ENCODE results near the gene PTPRJ. TPM values are rescaled to one million over a fixed set of nuclear protein-coding genes. Genes with fewer than 3 reads are reported as not detected.

The PTPRJ gene
- total RNA-seq, 2 donors from 2014 or later: 3.4 to 8.0 TPM

DNA sequence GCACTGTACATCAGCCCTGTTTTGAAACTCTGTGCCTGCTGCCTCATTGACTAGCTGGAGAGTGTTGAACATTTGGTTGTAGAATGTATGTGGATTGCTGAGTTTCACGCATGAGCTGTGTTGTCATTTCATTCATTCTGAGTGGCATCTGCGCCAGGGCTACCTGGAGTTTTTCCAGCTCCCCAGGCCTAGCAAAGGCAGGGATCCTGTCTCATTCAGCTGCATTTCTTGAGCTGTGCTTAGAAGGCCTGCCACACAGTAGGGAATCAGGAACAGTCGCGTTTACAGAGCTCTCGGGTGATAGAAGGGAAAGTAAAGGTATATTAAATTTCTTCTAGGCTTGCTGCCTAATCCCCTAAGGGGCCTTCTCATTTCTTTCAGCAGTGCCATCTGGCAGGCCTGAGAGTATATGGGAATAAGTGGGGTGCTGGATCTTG lies 44.3 kb downstream of the PTPRJ start:
- Histone ChIP-seq H3K36me3 (no peaks in the 10 kb centered on the region), H3K27me3 (no peaks in the 10 kb centered on the region), H3K27ac (no peak overlapping the region), H3K4me1 (peaks cover 0 to 6% of the 10 kb centered on the region in 2 donors), H3K4me3 (no peak overlapping the region), H3K9me3 (no peaks in the 10 kb centered on the region)
- TF ChIP-seq, protein P1, sequence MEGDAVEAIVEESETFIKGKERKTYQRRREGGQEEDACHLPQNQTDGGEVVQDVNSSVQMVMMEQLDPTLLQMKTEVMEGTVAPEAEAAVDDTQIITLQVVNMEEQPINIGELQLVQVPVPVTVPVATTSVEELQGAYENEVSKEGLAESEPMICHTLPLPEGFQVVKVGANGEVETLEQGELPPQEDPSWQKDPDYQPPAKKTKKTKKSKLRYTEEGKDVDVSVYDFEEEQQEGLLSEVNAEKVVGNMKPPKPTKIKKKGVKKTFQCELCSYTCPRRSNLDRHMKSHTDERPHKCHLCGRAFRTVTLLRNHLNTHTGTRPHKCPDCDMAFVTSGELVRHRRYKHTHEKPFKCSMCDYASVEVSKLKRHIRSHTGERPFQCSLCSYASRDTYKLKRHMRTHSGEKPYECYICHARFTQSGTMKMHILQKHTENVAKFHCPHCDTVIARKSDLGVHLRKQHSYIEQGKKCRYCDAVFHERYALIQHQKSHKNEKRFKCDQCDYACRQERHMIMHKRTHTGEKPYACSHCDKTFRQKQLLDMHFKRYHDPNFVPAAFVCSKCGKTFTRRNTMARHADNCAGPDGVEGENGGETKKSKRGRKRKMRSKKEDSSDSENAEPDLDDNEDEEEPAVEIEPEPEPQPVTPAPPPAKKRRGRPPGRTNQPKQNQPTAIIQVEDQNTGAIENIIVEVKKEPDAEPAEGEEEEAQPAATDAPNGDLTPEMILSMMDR (IDR thresholded peaks at IDR 0.05): no peak
- DNase-seq (ENCODE audit: low spot score): no peak

DNA sequence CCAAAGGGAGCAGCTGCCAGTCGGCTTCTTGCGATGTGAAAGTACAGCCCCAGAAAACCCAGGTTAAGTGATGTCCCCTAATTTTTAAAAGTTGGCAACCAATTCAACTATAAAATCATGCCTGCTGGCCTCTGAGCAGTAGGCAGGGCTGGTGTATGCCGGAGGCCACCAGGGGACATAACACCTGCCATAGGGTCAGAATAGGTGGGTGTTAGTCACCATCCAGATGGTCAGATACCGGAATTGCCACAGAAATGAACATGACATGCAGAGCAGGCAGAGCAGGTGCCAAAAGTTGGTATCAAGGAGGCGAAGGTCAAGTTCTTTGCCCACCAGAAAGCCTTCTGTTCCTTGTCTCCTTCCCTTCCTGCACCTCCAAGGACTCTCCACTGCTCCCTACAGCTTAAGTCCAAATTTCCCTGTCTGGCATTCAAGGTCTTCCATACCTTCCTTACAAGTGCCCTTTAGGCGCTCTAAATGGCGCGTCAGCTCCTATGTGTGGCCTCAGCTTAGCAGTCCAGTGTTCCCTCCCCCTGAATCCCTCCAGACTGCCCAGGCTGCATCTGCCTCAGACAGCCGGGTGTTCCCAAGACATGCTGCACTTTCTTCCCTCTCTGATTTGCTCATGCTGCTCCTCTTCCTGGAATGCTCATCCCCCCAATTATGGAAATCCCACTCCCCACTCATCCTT lies 45.1 kb downstream of the PTPRJ start:
- TF ChIP-seq, protein P1 (IDR thresholded peaks at IDR 0.05): no peak
- no peaks in the 10 kb centered on the region for H3K36me3 ChIP-seq
- no peaks in the 10 kb centered on the region for H3K27me3 ChIP-seq
- H3K9me3 ChIP-seq: no peaks in the 10 kb centered on the region
- H3K27ac ChIP-seq: no peak overlapping the region
- no peak overlapping the region for H3K4me3 ChIP-seq
- peaks cover 0 to 13% of the 10 kb centered on the region in 2 donors for H3K4me1 ChIP-seq
- DNase-seq (ENCODE audit: low spot score): no peak

DNA sequence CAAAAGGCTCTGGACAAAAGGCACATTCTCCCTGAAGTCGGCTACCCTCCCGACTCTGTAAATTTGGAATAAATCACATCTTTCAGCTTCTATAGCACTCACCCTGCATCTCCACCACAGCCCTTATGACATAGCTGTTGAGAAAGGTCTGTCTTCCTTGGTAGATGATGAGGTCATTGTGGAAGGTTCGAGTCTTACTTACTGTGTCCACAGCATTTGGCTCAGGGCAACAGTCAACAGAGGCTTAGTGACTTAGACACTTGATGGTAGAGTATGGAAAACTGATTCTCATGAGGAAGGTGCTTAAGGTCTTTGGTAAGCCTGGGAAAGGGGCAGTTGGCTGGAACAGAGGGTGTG lies 45.6 kb downstream of the PTPRJ start:
- Histone ChIP-seq H3K27me3 (no peaks in the 10 kb centered on the region), H3K4me1 (peaks cover 0 to 14% of the 10 kb centered on the region in 2 donors), H3K27ac (no peak overlapping the region), H3K4me3 (no peak overlapping the region), H3K9me3 (no peaks in the 10 kb centered on the region), H3K36me3 (no peaks in the 10 kb centered on the region)
- no peak for DNase-seq (ENCODE audit: low spot score)
- TF ChIP-seq, protein P1 (IDR thresholded peaks at IDR 0.05): no peak

DNA sequence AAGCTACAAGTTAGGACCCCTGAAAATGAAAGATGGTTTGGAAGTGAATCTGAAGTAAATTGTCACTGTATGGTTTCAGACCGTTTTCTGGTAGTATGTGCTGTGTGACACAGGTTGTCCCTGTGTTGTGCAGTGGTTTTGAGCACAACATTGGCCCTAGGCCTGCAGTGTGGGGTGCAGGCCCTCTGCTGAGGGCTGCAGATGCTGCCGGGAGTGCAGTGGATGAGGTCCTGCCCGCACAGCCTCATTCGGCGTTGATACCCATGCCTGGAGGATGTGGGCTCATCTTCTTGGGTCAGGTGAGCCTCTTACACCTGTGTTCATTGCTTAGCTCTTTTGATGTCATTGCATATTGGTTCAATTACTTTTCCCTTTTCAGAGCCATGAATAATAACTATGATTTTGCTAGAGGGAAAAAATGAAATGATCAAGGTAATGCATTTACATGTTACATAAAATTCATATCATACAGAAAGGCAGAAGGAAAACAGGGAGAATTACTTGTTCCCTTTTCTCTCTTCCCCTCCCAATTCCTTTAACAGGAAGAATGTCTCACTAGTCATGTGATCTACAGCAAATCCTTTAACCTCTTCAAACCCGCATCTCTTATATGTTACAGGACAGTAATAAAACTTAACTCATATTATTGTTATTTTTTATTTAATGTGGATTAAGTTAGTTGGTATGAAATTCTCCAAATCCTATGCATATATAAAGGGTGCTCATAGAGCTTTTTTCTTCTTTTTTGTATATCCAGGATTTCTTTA lies 48.7 kb downstream of the PTPRJ start:
- H3K4me1 ChIP-seq: peaks cover 0 to 22% of the 10 kb centered on the region in 2 donors
- DNase-seq (ENCODE audit: low spot score): no peak
- TF ChIP-seq, protein P1 (IDR thresholded peaks at IDR 0.05): no peak
- no peak overlapping the region for H3K4me3 ChIP-seq
- H3K36me3 ChIP-seq: no peaks in the 10 kb centered on the region
- no peak overlapping the region for H3K27ac ChIP-seq
- H3K9me3 ChIP-seq: no peaks in the 10 kb centered on the region
- no peaks in the 10 kb centered on the region for H3K27me3 ChIP-seq

DNA sequence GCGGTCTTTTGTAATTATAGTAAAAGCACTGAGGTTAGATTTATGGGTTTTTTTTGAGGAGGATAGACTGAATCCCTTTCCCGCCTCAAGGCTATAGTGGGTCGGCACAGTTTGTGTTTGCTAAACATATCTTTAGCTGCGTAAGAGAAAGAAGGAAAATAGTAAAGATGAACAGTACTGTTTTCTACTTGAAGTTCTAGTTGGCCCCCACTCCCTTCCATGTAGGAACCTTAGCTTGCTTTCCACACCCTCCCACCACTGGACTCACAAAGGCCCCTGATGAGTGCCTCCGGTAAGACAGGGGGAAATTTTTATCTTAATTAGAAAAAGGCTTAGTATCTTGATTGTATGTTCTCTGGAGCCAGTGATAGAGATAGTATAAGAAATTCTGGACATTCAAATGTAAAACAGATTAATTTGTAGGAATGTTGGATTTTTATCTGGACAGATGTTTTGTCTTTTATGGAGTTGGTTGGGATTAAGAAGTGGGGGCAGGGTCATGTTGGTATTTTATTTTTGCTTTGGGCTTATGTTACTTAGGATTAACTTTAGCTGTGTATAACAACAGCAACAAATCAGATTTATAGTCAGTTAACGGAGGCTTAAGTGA lies 49.4 kb downstream of the PTPRJ start:
- no peak for DNase-seq (ENCODE audit: low spot score)
- H3K4me1 ChIP-seq: peaks cover 0 to 28% of the 10 kb centered on the region in 2 donors
- H3K4me3 ChIP-seq: no peak overlapping the region
- no peaks in the 10 kb centered on the region for H3K36me3 ChIP-seq
- TF ChIP-seq, protein P1 (IDR thresholded peaks at IDR 0.05): no peak
- no peaks in the 10 kb centered on the region for H3K9me3 ChIP-seq
- H3K27me3 ChIP-seq: no peaks in the 10 kb centered on the region
- no peak overlapping the region for H3K27ac ChIP-seq
